HG02610 (cell line): ENCODE measurements around the gene VTI1A.
"Not testable (repeated sequence)": the region's sequence is repeated elsewhere in the genome, so short reads cannot be mapped to it uniquely, and the experiment has no call there.

ENCODE experiments used
- ATAC-seq: cut with Tn5 transposase; IDR thresholded peaks from one replicate; pipeline ENCODE4 v1.9.1; 2021; ENCODE audit warnings: mild to moderate bottlenecking, moderate library complexity; ENCODE audit not compliant: unreplicated experiment

The VTI1A gene

DNA sequence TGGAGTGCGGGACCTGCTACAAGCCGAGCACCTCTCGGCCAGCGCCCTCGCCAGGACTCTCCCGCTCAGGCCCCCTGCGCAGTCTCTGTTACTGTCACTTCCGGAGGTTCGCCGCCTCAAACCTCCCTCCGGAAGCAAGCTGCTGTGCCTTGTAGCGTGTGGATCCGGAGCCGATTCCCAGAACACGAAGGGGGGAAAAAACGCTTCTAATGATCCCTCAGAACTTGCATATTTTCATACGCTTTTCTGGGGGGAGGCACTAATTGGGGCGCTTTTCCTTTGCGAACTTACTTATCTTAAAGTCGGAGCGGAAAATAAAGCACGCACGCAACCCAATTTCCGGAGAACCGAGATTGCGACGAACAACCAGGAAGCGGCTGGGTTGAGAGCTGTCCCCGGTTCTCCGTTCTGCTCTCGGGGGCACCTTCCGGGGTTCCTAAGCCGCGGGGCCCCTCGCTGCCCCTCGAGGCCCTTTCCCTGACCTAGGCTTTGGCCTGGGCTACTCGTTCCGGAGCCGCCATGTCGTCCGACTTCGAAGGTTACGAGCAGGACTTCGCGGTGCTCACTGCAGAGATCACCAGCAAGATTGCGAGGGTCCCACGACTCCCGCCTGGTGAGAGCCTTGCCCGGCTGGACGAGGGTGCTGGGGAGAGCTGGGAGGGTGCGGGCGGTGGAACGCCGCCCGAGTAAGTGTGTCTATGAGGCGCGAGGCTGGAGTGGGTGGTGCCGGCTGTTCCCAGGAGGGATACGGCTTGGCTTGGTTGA is at the start of gene VTI1A, which contains the start of gene ZDHHC6:
VTI1A (plus strand) TSS at position 361 of the 765 bp plus-strand sequence; CDS start at position 520, 159 bp downstream.
ZDHHC6 (minus strand) TSS at position 60 of the 765 bp plus-strand sequence. CDS start 1,478 bp downstream, outside the sequence.
- ATAC-seq: peak; percentile 92

GRCh38 chr10:112397592-112397991 is 49.4 kb upstream of the VTI1A start:
- no peak for ATAC-seq

DNA sequence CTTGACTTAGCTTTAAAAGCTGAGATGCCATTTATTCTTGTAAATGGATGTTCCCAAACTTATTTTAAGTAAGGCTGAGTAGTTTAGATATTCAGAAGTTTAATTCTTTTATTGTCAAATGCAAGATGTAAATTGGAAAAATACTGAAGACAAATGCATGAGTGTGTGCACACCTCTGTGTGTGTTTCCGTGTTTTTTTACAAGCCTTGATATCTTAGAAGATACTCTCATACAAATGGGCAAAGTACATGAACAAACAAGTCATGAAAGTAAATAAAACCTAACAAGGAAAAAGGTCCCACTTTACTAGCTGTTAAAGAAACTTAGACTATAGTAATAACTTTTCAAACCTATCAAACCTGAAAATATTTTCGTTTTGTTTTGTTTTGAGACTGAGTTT is 44.1 kb upstream of the VTI1A start:
- ATAC-seq: no peak

- ATAC-seq: no peak
Observed at GRCh38 chr10:112404617-112405016, 42.4 kb upstream of the VTI1A start.

DNA sequence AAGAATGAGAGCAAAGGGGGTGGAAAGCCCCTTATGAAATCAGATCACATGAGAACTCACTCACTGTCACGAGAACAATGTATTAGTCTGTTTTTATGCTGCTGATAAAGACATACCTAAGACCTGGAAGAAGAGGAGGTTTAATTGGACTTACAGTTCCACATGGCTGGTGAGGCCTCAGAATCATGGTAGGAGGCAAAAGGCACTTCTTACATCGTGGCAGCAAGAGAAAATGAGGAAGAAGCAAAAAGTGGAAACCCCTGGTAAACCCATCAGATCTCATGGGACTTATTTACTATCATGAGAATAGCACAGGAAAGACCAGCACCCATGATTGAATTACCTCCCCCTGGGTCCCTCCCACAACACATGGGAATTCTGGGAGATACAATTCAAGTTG is 40.2 kb upstream of the VTI1A start:
- not testable (repeated sequence) for ATAC-seq

DNA sequence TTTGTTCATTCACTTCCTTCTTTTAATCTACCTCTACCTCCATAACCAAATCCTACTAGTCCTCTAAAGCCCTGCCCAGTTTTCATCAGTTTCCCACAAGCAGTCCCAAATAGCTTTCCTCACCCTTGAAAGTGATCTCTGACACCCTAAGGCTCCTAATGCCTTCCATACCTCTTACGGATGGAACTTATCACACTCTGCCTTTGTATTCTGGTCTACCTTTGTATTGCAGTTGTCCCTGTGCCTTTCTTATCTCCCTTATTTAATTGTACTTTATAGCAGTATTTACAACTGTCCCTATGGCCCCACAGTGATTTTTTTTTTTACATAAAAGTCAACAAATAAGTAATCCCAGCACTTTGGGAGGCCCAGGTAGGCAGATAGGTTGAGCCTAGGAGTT is 39.3 kb upstream of the VTI1A start:
- no peak for ATAC-seq

- no peak for ATAC-seq
Observed at GRCh38 chr10:112409299-112409698, 37.7 kb upstream of the VTI1A start.

GRCh38 chr10:112409755-112410154 is 37.3 kb upstream of the VTI1A start:
- ATAC-seq: no peak

- no peak for ATAC-seq
Observed at GRCh38 chr10:112412696-112413095, 34.3 kb upstream of the VTI1A start.

DNA sequence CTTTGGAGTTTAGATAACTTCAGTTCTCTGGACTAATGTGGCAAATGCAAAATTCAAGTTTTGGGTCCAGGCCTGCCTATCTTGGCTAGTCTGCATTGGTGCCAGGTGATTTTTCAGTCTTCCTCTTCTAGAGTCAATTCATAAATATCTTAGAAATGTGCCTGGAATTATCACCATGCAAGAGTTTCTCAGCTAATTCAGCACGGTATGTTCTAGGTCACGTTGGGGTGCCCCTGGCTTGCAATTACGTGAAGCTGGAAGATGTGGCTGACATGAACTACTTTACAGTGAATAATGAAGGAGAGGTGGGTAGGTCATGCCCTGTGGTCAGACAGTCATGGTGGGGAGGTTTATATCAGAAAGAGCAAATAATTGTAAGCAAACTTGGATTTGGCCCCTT is 25.3 kb upstream of the VTI1A start:
- no peak for ATAC-seq

GRCh38 chr10:112424651-112425050 is 22.4 kb upstream of the VTI1A start:
- no peak for ATAC-seq

DNA sequence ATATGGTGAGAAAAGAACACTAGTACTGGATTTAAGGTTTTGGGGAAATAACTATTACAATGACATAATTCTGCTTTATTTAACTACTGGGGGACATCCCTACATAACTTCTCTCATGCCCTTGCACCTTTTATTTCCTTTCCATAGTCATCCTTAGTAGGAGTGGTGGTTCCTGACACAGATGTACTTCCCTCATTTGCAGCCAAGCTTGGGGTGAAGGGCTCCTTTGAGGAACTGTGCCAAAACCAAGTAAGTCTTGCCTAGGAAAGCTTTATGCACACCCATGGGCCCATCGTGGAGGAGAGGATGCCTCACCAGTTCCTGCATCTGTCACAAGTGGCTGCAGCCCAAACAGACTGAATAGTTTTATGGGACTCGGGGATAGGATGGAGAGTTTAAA is 20.9 kb upstream of the VTI1A start:
- no peak for ATAC-seq

DNA sequence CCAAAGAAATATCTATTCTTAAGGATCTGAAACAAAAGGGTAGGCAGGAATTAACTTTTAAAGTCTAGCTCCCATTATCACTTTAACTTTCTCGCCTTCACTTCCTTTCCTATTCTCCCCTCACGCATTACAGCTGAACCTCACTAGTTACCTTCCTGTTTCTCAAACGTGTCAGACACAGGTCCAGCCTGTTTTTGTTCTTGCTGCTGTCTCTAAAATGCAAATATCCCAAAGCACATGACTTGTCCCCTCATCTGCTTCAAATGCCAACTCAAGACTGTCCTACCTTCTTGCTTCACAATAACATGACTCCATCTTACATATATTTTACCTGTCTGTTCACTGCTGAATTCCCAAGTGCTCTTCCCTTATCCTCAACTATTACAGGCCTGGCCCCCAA is 17.9 kb upstream of the VTI1A start:
- ATAC-seq: peak; percentile 47

- ATAC-seq: no peak
Observed at GRCh38 chr10:112429654-112430230, 17.3 kb upstream of the VTI1A start.

- ATAC-seq: no peak
Observed at GRCh38 chr10:112433136-112433535, 13.9 kb upstream of the VTI1A start.

DNA sequence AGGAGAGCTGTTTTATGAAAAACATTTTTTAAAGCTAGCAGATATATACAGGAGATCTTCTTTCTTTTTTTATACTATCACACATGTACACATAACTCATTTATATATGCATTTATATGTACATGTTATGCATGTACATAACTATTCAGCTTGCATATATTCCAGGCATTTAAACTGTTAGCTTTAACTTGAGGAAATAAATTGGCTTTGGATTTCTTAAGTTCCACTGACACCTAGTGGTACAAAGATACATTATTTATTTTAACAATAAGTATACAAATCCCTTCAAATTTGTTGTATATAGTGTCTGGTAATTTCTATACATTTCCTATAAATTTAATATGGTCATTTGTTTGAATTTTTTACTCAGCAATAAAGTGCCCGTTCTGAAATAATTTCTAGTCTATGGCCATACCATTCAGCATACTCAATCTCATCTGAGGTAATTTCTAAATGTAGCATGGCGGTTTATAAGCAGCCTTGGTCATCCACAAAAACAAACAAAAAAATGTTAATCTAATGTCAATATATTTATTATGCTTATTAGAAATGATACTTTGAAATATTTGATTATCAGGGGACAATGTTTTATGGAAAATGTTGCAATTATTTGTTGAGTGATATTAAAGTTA is 11.9 kb upstream of the VTI1A start:
- ATAC-seq: no peak

DNA sequence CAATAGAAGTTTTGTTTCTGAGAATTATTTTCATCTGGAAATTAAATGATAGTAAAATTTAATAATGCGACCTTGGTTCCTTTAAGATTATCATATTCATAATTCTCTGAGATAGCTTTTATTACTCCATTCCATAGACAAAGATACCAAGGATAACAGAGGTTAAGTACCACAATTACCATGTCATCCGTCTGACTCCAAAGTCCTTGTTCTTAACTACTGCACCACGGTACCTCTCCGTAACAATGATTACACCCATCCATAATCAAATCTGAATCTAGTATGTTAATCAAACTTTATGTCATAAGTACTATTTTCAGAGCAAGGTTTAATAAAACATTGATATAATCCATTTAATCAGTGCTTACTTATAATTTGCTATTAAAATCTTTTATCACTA is 8.7 kb upstream of the VTI1A start:
- ATAC-seq: no peak

GRCh38 chr10:112441520-112441919 is 5.5 kb upstream of the VTI1A start:
- no peak for ATAC-seq

- ATAC-seq: peak; percentile 58
Observed at GRCh38 chr10:112442063-112442462, 5.0 kb upstream of the VTI1A start.

GRCh38 chr10:112446055-112446854 is 760 bp upstream of the VTI1A start:
- ATAC-seq: peak; percentile 34

GRCh38 chr10:112447620-112447928 is 559 bp downstream of the VTI1A start:
- no peak for ATAC-seq
